NT2/D1 (cell line): ENCODE measurements around the gene SPATA21.

Experiments
- SUZ12 ChIP-seq: IDR thresholded peaks from 2 replicates; pipeline ENCODE4 v1.6.1; 2011; ENCODE audit not compliant: insufficient read length, insufficient read depth; ENCODE audit errors: extremely low read depth
- YY1 ChIP-seq: IDR thresholded peaks from 2 replicates; pipeline ENCODE4 v1.6.1; 2011; ENCODE audit not compliant: insufficient read length, insufficient read depth
- ZNF274 ChIP-seq: IDR thresholded peaks from 2 replicates; pipeline ENCODE4 v1.6.1; 2011; ENCODE audit warnings: mild to moderate bottlenecking, low read depth, low read length

GRCh38 chr1:16451841-16452528, 14.8 kb upstream of the SPATA21 start:
- TF ChIP-seq YY1: no peak
- no peak for TF ChIP-seq ZNF274
- no peak for TF ChIP-seq SUZ12
